Iris pigment epithelial cell (primary cell): ENCODE data around the gene SPEF1.

Experiments used
- DNase-seq: peaks from one replicate; pipeline ENCODE4 v3.0.0-alpha.2; 2011; ENCODE audit warnings: low read depth

The SPEF1 gene

GRCh38 chr20:3787324-3788014 lies 6.2 kb upstream of the SPEF1 start:
- no peak for DNase-seq

GRCh38 chr20:3786665-3787323 lies 5.5 kb upstream of the SPEF1 start, which contains the start of gene CENPB:
TSS of gene CENPB (minus strand) at chr20:3786740. CDS start at chr20:3786483, 257 bp downstream.
- DNase-seq, result peak; percentile 80

DNA sequence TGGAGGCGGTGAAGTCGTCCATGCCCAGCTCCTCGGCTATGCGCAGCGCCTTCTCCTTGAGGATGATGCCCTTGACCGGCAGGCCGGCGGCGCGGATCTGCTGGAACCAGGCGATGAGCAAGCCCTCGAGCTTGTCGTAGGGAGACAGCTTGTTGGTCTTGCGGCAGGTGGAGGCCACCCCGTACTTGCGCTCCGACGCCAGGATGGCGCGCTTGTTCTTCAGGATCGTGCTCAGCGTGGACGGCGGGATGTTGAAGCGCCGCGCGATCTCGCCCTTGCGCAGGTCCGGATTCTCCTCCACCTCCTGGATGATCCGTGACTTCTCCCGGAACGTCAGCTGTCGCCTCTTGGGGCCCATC lies 4.9 kb upstream of the SPEF1 start:
- peak; percentile 81 for DNase-seq

GRCh38 chr20:3785240-3786125 lies 4.2 kb upstream of the SPEF1 start:
- no peak for DNase-seq

- DNase-seq, result no peak
Measured at GRCh38 chr20:3784863-3785239, 3.6 kb upstream of the SPEF1 start.

DNA sequence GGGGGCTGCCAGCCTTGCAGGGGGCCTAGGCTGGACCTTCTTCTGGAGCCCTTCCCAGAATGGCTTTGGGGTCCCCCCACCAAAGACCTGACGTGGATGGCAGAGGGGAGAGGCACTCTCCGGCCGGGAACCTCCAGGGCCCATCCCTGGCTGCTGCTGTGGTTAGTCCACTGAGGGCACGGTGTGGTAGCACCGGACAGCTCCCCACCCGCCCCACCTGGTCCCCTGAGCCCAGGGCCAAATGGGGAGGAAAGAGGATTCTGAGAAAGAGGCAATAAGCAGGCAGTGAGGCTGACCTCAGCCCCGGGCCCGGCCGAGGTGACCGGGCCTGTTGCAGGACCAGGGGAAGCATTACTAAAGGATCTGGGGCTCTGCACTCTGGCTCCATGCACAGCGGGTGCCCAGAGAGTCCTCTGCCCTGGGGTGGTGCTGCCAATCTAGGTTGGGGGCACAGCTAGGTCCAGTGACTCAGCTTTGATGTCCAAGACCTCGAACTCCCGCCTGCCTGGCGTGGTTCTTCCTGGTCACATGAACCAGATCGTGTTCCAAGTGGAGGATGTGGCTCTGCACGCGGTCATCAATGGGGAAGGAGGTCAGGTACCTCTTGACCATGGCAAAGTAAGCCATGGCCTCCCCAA lies 3.1 kb upstream of the SPEF1 start:
- no peak for DNase-seq

GRCh38 chr20:3783511-3784195 lies 2.4 kb upstream of the SPEF1 start:
- no peak for DNase-seq

GRCh38 chr20:3783068-3783489 lies 1.8 kb upstream of the SPEF1 start:
- DNase-seq, result no peak

GRCh38 chr20:3782597-3782996 lies 1.3 kb upstream of the SPEF1 start:
- DNase-seq, result no peak

DNA sequence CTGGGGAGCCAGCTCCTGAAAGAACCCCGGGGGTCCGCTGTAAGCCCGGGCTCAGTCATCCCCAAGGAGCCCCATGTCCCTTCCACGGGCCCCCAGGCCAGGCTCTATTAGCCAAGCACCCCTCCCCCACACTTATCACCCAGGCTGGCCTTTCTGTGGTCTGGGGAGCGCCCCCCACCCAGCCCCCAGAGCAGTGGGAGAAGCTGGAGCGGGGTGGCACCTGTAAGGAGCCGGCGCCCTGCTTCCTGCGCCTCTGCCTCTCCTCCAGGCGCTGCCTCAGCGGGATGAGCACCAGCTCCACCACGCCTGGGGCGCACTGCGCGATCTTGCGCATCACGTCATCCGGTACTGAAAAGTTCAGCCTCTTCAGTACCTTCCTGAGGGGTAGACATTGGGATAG lies 2.3 kb downstream of the SPEF1 start:
- DNase-seq, result no peak

DNA sequence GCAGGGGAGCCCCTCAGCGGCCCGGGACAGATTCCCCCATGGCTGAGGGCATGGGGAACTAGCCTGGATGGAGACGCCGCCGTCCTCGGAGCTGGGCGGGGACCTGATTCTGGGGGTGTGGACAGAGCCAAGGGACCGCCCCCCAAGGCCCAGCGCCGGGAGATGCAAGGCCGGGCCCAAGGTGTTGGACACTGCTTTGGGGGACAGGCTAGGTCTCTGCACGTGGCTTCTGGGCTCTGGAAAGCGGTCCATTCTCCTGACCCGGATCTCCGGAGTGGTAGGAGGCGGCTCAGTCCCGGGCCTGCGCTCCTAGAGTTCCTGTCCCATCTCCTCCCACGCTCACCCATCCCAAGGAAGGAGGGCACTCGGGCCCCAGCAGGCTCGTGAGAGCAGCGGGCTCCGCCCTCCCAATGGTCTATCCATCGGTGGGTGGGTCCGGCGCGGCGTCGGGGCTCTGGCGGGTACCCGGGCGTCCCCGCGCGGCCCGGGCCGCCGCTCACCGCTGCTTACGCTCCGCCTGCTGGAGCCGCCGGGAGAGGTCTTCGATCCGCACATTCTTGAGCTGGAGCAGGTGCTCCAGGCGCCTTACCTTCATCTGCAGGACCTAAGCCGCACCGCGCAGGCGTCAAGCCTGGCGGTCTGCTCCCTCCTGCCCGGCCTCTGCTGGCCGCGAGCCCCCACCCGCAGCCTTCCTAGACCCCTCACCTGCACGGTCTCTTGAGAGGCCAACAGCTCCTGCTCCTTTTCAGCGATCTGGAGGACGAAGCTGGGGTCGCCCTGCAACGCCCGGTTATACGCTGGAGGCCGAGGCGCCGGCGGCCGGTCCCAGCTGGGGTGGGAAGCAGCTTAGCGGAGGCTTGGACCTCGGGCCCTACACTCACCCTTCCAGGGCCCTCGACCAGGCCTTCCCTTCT lies 3.3 kb downstream of the SPEF1 start:
- DNase-seq, result no peak

DNA sequence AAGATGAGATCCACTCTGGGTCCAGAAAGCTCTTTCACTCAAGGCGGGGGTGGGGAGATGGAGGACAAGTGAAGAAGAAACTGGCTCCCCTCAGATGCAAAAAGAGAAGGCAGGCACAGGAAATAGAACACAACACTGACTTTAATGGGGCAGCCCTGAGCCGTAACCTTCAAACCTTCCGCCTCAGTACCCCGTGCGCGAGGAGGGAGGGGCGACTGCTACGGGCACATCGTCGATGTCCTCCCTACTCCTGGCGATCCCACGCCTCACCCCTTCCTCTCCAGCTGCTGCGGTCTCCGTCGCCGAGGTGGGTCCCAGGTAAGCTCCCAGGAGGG lies 3.9 kb downstream of the SPEF1 start:
- DNase-seq, result no peak

DNA sequence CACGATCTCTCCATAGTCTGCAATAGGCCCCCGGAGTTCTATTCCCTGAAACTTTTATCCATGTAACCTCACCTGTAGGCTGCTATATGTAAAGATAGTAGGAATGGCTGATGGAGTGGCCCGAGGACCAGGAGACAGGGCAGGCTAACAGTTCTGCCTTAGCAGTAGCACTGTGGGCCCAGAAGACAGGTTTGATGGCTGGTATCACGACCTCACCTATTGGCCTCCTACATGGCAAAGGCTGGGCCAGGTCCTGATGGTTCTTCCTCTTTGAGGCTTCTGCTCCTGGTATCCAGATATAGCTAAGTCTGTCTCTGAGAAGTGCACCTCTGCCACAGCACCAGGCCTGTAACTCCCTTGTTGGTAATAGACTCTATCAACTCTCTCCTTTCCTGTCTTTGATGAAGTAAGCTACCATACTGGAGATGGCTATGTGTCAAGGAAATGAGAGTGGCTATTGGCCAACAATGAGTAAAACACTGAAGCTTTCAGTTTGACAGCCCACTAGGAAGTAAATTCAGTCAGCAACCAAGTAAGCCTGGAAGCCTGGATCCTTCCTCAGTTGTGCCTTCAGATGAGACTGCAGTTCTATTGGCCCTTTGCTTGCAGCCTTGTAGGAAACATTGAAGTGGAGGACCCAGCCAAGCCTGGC lies 5.7 kb downstream of the SPEF1 start:
- DNase-seq, result no peak

DNA sequence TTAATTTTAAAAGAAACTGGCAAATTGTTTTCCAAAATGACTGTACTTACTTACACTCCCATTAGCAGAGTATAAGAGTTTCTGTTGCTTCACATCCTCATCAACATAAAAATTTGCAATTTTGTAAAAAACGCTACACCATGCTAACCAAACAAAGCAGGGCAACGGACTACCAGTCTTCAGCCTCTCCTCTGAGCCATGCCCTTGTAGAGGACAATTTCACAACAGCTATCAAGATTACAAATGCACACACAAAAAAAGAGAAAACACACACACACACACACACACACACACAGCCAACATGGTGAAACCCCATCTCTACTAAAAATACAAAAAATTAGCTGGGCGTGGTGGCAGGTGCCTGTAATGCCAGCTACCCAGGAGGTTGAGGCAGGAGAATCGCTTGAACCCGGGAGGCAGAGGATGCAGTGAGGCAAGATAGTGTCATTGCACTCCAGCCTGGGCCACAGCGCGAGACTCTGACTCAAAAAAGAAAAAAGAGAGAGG lies 9.6 kb downstream of the SPEF1 start:
- no peak for DNase-seq

GRCh38 chr20:3768342-3769130 lies 12.7 kb downstream of the SPEF1 start:
- DNase-seq, result peak; percentile 83

DNA sequence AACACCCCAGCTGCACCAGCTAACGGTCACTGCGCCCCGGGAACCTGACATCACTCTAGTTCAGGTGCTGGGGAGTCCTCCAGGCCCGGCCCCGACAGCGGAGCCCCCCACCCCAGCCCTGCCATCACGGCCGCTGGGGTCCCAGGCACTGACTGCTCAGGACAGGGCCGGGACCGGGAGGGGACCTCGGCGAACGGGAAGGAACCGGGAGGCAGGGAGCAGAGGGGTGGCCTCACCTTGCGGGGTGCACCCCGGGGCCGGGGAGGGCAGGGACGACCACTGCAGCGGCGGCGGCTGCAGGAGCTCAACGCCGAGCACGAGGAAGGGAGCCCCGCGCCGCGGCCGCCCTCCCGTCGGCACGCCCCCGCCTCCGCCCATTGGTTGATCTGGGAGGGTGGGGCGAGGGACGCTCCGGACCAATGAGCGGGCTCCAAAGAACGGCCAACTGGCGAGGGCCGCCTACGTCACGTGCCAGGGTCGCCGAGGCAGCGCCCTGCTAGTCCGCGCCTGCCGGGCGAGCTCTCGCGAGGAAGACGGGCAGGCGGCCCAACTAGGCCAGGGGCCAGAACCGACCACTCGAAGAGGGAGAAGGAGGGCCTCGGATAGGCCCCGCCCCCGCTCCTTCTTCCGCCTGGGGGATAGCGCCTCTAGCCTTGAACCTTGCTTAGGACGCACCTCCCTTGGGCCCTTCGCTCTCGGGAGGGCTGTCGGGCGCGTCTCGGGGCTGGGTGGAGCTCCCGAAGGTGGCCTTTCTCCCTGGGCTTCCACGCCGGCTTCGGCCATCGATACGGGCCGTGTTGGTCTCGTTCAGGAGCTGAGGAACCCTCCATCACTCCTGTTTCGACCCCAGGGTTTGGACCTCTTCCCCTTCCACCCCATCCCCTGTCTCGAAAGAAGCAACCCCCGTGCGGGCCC lies 13.6 kb downstream of the SPEF1 start, which contains the start of gene ADISSP:
TSS of gene ADISSP (minus strand) at position 327 of the 915 bp plus-strand sequence. CDS start 7,653 bp downstream, outside the sequence.
- peak; percentile 98 for DNase-seq

DNA sequence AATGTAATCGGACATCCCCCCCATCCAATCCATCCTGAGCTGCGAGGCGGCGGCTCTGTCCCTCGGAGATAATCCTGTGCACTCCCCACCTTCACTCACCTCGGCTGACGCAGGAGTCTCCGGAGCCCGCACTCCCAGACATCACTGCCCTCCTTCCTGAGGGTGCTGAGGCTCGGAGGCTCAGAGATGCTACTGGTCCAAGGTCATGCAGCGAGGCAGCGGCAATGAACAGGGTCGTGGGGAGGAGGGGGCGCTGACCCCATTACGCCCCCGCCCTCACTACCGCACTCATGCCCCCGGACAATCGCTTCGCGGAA lies 14.2 kb downstream of the SPEF1 start:
- no peak for DNase-seq

- no peak for DNase-seq
Measured at GRCh38 chr20:3766422-3767109, 14.7 kb downstream of the SPEF1 start.
